Measurements from ENCODE around the gene WBP1L. TPM values are rescaled to one million over a fixed set of nuclear protein-coding genes. Genes with fewer than 3 reads are reported as not detected.

The WBP1L gene
- total RNA-seq, 1 donor from 2014 or later, result 80.8 TPM

- Histone ChIP-seq H3K27me3 (no peaks in the 10 kb centered on the region), H3K4me3 (no peak overlapping the region), H3K4me1 (peaks cover 74% of the 10 kb centered on the region), H3K36me3 (peaks cover 0 to 3% of the 10 kb centered on the region in 2 donors), H3K27ac (peak overlapping the region; percentile 82), H3K9me3 (no peaks in the 10 kb centered on the region)
- TF ChIP-seq CTCF (IDR thresholded peaks at IDR 0.05) (no peak), POLR2A (IDR thresholded peaks at IDR 0.05) (no peak), POLR2AphosphoS5 (IDR thresholded peaks at IDR 0.05; ENCODE audit: insufficient read depth in 1 of 2, low read depth in 1 of 2) (no peak)
- intact Hi-C loops (cut with DNase I), result no loop called here
- DNase-seq (ENCODE audit: extremely low spot score in 2 of 2), result no peak
Observed at GRCh38 chr10:102801496-102801895, 57.7 kb downstream of the WBP1L start.

GRCh38 chr10:102801978-102802377 is 58.2 kb downstream of the WBP1L start:
- no peaks in the 10 kb centered on the region for H3K9me3 ChIP-seq
- H3K27me3 ChIP-seq, result no peaks in the 10 kb centered on the region
- H3K4me1 ChIP-seq, result peaks cover 72% of the 10 kb centered on the region
- no peak overlapping the region for H3K4me3 ChIP-seq
- H3K27ac ChIP-seq, result peak overlapping the region; percentile 82
- intact Hi-C loops (cut with DNase I), result no loop called here
- H3K36me3 ChIP-seq, result peaks cover 0 to 3% of the 10 kb centered on the region in 2 donors
- no peak for DNase-seq (ENCODE audit: extremely low spot score in 2 of 2)
- TF ChIP-seq CTCF (IDR thresholded peaks at IDR 0.05) (no peak), POLR2A (IDR thresholded peaks at IDR 0.05) (no peak), POLR2AphosphoS5 (IDR thresholded peaks at IDR 0.05; ENCODE audit: insufficient read depth in 1 of 2, low read depth in 1 of 2) (no peak)

GRCh38 chr10:102802920-102803534 is 59.3 kb downstream of the WBP1L start:
- Histone ChIP-seq H3K9me3 (no peaks in the 10 kb centered on the region), H3K4me1 (peaks cover 61% of the 10 kb centered on the region), H3K27me3 (no peaks in the 10 kb centered on the region), H3K27ac (peak overlapping the region; percentile 82), H3K36me3 (peaks cover 0 to 3% of the 10 kb centered on the region in 2 donors), H3K4me3 (no peak overlapping the region)
- intact Hi-C loops (cut with DNase I), result no loop called here
- DNase-seq (ENCODE audit: extremely low spot score in 2 of 2), result no peak
- peak in 1 of 2 donors; percentile 59 for TF ChIP-seq POLR2AphosphoS5 (IDR thresholded peaks at IDR 0.05; ENCODE audit: insufficient read depth in 1 of 2, low read depth in 1 of 2)
- TF ChIP-seq POLR2A (IDR thresholded peaks at IDR 0.05), result no peak
- no peak for TF ChIP-seq CTCF (IDR thresholded peaks at IDR 0.05)

GRCh38 chr10:102804382-102805055 is 60.8 kb downstream of the WBP1L start:
- Histone ChIP-seq H3K9me3 (no peaks in the 10 kb centered on the region), H3K27me3 (no peaks in the 10 kb centered on the region), H3K4me1 (peaks cover 47% of the 10 kb centered on the region), H3K4me3 (no peak overlapping the region), H3K36me3 (no peaks in the 10 kb centered on the region), H3K27ac (peak overlapping the region; percentile 9)
- no peak for DNase-seq (ENCODE audit: extremely low spot score in 2 of 2)
- intact Hi-C loops (cut with DNase I), result no loop called here
- TF ChIP-seq CTCF (IDR thresholded peaks at IDR 0.05), result no peak
- TF ChIP-seq POLR2A (IDR thresholded peaks at IDR 0.05), result no peak
- TF ChIP-seq POLR2AphosphoS5 (IDR thresholded peaks at IDR 0.05; ENCODE audit: insufficient read depth in 1 of 2, low read depth in 1 of 2), result no peak

GRCh38 chr10:102808380-102808779 is 64.6 kb downstream of the WBP1L start:
- intact Hi-C loops (cut with DNase I), result no loop called here
- TF ChIP-seq CTCF (IDR thresholded peaks at IDR 0.05), result no peak
- no peak for TF ChIP-seq POLR2AphosphoS5 (IDR thresholded peaks at IDR 0.05; ENCODE audit: insufficient read depth in 1 of 2, low read depth in 1 of 2)
- TF ChIP-seq POLR2A (IDR thresholded peaks at IDR 0.05), result no peak
- DNase-seq (ENCODE audit: extremely low spot score in 2 of 2), result no peak
- H3K27me3 ChIP-seq, result no peaks in the 10 kb centered on the region
- H3K9me3 ChIP-seq, result no peaks in the 10 kb centered on the region
- no peak overlapping the region for H3K4me3 ChIP-seq
- no peak overlapping the region for H3K27ac ChIP-seq
- peaks cover 12% of the 10 kb centered on the region for H3K4me1 ChIP-seq
- H3K36me3 ChIP-seq, result peaks cover 0 to 34% of the 10 kb centered on the region in 2 donors

All from vagina (tissue), 2 donors.